Liver (tissue), 9 donors: Measurements from ENCODE around the gene MCM10. TPM values are rescaled to one million over a fixed set of nuclear protein-coding genes. Genes with fewer than 3 reads are reported as not detected.

Source experiments
- DNase-seq: peaks from one replicate; pipeline ENCODE4 v3.0.0-alpha.2; 2017; ENCODE audit warnings: low spot score
- H3K27ac ChIP-seq, 2 donors: one replicate each; pipeline ENCODE4 v1.7.0; 2013; ENCODE audit warnings: inconsistent platforms in 2 of 2, low read length in 2 of 2, control low read depth in 1 of 2, low read depth in 1 of 2, mild to moderate bottlenecking in 1 of 2
- H3K27me3 ChIP-seq, 4 donors: one replicate each; pipeline versions ENCODE4 v1.6.1 to v1.7.0; 2013; ENCODE audit warnings: low read length in 3 of 4, inconsistent platforms in 1 of 4, mild to moderate bottlenecking in 1 of 4, moderate library complexity in 1 of 4; ENCODE audit not compliant: control insufficient read depth in 4 of 4, insufficient read depth in 4 of 4
- H3K36me3 ChIP-seq, 4 donors: one replicate each; pipeline versions ENCODE4 v1.6.1 to v1.7.0; 2013; ENCODE audit warnings: low read length in 3 of 4, mild to moderate bottlenecking in 3 of 4, low read depth in 1 of 4, moderate library complexity in 1 of 4; ENCODE audit not compliant: control insufficient read depth in 4 of 4, insufficient read depth in 3 of 4
- H3K4me1 ChIP-seq, 4 donors: one replicate each; pipeline versions ENCODE4 v1.6.1 to v1.7.0; 2013; ENCODE audit warnings: low read length in 3 of 4, mild to moderate bottlenecking in 3 of 4, moderate library complexity in 1 of 4; ENCODE audit not compliant: control insufficient read depth in 4 of 4, insufficient read depth in 4 of 4
- H3K4me3 ChIP-seq, 3 donors: one replicate each; pipeline versions ENCODE4 v1.6.1 to v1.7.0; 2013; ENCODE audit warnings: low read length in 3 of 3, control low read depth in 1 of 3, low read depth in 1 of 3, mild to moderate bottlenecking in 1 of 3
- H3K9ac ChIP-seq, 2 donors: one replicate each; pipeline ENCODE4 v1.7.0; 2013; ENCODE audit warnings: low read length in 2 of 2, mild to moderate bottlenecking in 2 of 2, moderate library complexity in 2 of 2, control low read depth in 1 of 2, low read depth in 1 of 2
- H3K9me3 ChIP-seq, 4 donors: one replicate each; pipeline versions ENCODE4 v1.6.1 to v1.7.0; 2013; ENCODE audit warnings: low read length in 3 of 4; ENCODE audit not compliant: control insufficient read depth in 4 of 4
- EGR1 ChIP-seq, 2 donors: IDR thresholded peaks; 2 replicates each; pipeline ENCODE4 v1.6.1; 2016 to 2018; ENCODE audit warnings: antibody characterized with exemption in 2 of 2, low read depth in 2 of 2
- FOXA1 ChIP-seq: IDR thresholded peaks from 2 replicates; pipeline ENCODE4 v1.6.1; 2016; ENCODE audit warnings: antibody characterized with exemption
- GABPA ChIP-seq, 2 donors: IDR thresholded peaks in 1 of 2; conservative IDR thresholded peaks in 1 of 2; 2 replicates each; pipeline ENCODE4 v1.6.1; 2016; ENCODE audit warnings: antibody characterized with exemption in 2 of 2, mild to moderate bottlenecking in 1 of 2, moderate library complexity in 1 of 2
- HNF4A ChIP-seq, 2 donors: conservative IDR thresholded peaks; 2 replicates each; pipeline ENCODE4 v1.6.1; 2016; ENCODE audit warnings: antibody characterized with exemption in 2 of 2, mild to moderate bottlenecking in 2 of 2
- HNF4G ChIP-seq: IDR thresholded peaks from 2 replicates; pipeline ENCODE4 v1.6.1; 2016; ENCODE audit warnings: antibody characterized with exemption
- JUND ChIP-seq, 2 donors: IDR thresholded peaks; 2 replicates each; pipeline ENCODE4 v1.6.1; 2016; ENCODE audit warnings: antibody characterized with exemption in 2 of 2
- NR2F2 ChIP-seq: IDR thresholded peaks from 2 replicates; pipeline ENCODE4 v1.6.1; 2016; ENCODE audit warnings: antibody characterized with exemption
- RAD21 ChIP-seq, 2 donors: IDR thresholded peaks; 2 replicates each; pipeline ENCODE4 v1.6.1; 2016; ENCODE audit warnings: antibody characterized with exemption in 2 of 2, mild to moderate bottlenecking in 2 of 2
- REST ChIP-seq: IDR thresholded peaks from 2 replicates; pipeline ENCODE4 v1.6.1; 2016; ENCODE audit warnings: antibody characterized with exemption, mild to moderate bottlenecking
- RXRA ChIP-seq, 2 donors: IDR thresholded peaks; 2 replicates each; pipeline ENCODE4 v1.6.1; 2017 to 2018; ENCODE audit warnings: antibody characterized with exemption in 2 of 2, mild to moderate bottlenecking in 1 of 2
- SP1 ChIP-seq: IDR thresholded peaks from 2 replicates; pipeline ENCODE4 v1.6.1; 2018; ENCODE audit warnings: antibody characterized with exemption, mild to moderate bottlenecking
- TAF1 ChIP-seq: conservative IDR thresholded peaks from 2 replicates; pipeline ENCODE4 v1.6.1; 2016; ENCODE audit warnings: antibody characterized with exemption, mild to moderate bottlenecking
- YY1 ChIP-seq: IDR thresholded peaks from 2 replicates; pipeline ENCODE4 v1.6.1; 2016; ENCODE audit warnings: antibody characterized with exemption, mild to moderate bottlenecking
- ZBTB33 ChIP-seq: IDR thresholded peaks from 2 replicates; pipeline ENCODE4 v1.6.1; 2016; ENCODE audit warnings: antibody characterized with exemption
- WGBS: extraction: QIAGEN DNeasy Blood & Tissue Kit; methylation state at CpG from one replicate; pipeline ENCODE4 v1.1.7; 2013; 5-methylcytosine and 5-hydroxymethylcytosine counted together
- polyA plus RNA-seq, 2 donors: library from polyadenylated mRNA; stranded (reverse) in 1 of 2; unstranded in 1 of 2; fragments of 200-250 nt in 1 of 2; fragments of >200 nt in 1 of 2; fragmentation: Nextera tagmentation in 1 of 2; extraction: Ambion mirVana in 1 of 2; gene quantifications; one replicate each; pipeline versions ENCODE4 v1.2.1 to v1.2.3, GENCODE V29; 2013 to 2015
- total RNA-seq, 2 donors: library from RNA; depleted of rRNA; stranded (reverse); fragments of >200 nt; gene quantifications; one replicate each; pipeline ENCODE4 v1.2.3, GENCODE V29; 2014
- TF ChIP-seq, protein P1 (sequence below): IDR thresholded peaks from 2 replicates; pipeline ENCODE4 v1.6.1; 2016; ENCODE audit warnings: antibody characterized with exemption
- TF ChIP-seq, protein P2 (sequence below): IDR thresholded peaks from 2 replicates; pipeline ENCODE4 v1.6.1; 2016; ENCODE audit warnings: antibody characterized with exemption
- TF ChIP-seq, protein P3 (sequence below): fragments of 150-350 bp; IDR thresholded peaks from 2 replicates; pipeline ENCODE4 v1.5.1; 2017; ENCODE audit warnings: improper control_type of control experiment, low read depth, low read length; ENCODE audit not compliant: missing input control
- donor health status: healthy.
- donor health status: healthy.
- donor health status: healthy.
- donor health status: healthy.
- donor health status: healthy.

MCM10 gene
- total and polyA plus RNA-seq, 4 donors = under 0.01 to 10.0 (median 0.34) TPM

DNA sequence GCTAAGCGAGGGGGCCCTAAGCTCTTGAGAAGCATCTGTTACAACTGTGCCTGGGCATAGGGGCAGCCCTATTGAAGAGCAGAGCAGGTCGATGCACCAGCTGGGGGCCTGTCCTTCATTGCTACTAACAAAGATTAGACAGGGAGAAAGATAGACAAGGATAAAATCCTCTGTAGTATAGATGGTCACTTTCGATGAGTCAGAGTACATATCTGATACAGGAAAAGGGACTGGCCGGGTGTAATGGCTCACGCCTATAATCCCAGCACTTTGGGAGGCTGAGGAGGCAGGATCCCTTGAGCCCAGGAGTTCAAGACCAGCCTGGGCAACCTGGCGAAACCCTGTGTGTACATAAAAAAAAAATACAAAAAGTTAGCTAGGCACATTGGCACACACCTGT, 47.8 kb upstream of the MCM10 start:
- no peaks in the 10 kb centered on the region for H3K27me3 ChIP-seq
- no peak overlapping the region for H3K4me3 ChIP-seq
- no peak overlapping the region for H3K9ac ChIP-seq
- no peaks in the 10 kb centered on the region for H3K9me3 ChIP-seq
- WGBS = 89% methylated on average over 6 of the region's 6 CpGs
- DNase-seq = no peak
- TF ChIP-seq EGR1 (IDR thresholded peaks at IDR 0.05; ENCODE audit: low read depth in 2 of 2) (no peak), FOXA1 (no peak), GABPA (IDR thresholded peaks at IDR 0.05 in 1 of 2, conservative IDR thresholded peaks at IDR 0.05 in 1 of 2) (no peak), TAF1 (no peak)
- TF ChIP-seq, protein P1, sequence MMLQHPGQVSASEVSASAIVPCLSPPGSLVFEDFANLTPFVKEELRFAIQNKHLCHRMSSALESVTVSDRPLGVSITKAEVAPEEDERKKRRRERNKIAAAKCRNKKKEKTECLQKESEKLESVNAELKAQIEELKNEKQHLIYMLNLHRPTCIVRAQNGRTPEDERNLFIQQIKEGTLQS = no peak
- TF ChIP-seq, protein P2, sequence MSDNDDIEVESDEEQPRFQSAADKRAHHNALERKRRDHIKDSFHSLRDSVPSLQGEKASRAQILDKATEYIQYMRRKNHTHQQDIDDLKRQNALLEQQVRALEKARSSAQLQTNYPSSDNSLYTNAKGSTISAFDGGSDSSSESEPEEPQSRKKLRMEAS = no peak
- TF ChIP-seq, protein P3, sequence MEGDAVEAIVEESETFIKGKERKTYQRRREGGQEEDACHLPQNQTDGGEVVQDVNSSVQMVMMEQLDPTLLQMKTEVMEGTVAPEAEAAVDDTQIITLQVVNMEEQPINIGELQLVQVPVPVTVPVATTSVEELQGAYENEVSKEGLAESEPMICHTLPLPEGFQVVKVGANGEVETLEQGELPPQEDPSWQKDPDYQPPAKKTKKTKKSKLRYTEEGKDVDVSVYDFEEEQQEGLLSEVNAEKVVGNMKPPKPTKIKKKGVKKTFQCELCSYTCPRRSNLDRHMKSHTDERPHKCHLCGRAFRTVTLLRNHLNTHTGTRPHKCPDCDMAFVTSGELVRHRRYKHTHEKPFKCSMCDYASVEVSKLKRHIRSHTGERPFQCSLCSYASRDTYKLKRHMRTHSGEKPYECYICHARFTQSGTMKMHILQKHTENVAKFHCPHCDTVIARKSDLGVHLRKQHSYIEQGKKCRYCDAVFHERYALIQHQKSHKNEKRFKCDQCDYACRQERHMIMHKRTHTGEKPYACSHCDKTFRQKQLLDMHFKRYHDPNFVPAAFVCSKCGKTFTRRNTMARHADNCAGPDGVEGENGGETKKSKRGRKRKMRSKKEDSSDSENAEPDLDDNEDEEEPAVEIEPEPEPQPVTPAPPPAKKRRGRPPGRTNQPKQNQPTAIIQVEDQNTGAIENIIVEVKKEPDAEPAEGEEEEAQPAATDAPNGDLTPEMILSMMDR = no peak
- no peak overlapping the region for H3K27ac ChIP-seq
- peaks cover 12 to 44% (median 39%) of the 10 kb centered on the region in 4 donors for H3K36me3 ChIP-seq
- peaks cover 3 to 13% (median 7%) of the 10 kb centered on the region in 4 donors for H3K4me1 ChIP-seq

- Histone ChIP-seq H3K9ac (peak overlapping the region; percentile 16 to 61), H3K4me1 (peaks cover 3 to 16% (median 8%) of the 10 kb centered on the region in 4 donors), H3K4me3 (peak overlapping the region in 2 of 3 donors; percentile 19 to 28), H3K9me3 (no peaks in the 10 kb centered on the region), H3K36me3 (peaks cover 13 to 40% (median 35%) of the 10 kb centered on the region in 4 donors), H3K27me3 (no peaks in the 10 kb centered on the region), H3K27ac (peak overlapping the region; percentile 70 to 75)
- 17% methylated on average over 12 of the region's 12 CpGs for WGBS
- no peak for DNase-seq
- TF ChIP-seq, protein P2 = no peak
- TF ChIP-seq FOXA1 = no peak
- TF ChIP-seq HNF4A (conservative IDR thresholded peaks at IDR 0.05) = peak in 1 of 2 donors; percentile 18
- TF ChIP-seq, protein P1 = no peak
- TF ChIP-seq, protein P3 = no peak
- TF ChIP-seq RAD21 (IDR thresholded peaks at IDR 0.05) = no peak
- no peak for TF ChIP-seq ZBTB33
- TF ChIP-seq SP1 = peak; percentile 59
- peak in 1 of 2 donors; percentile 12 for TF ChIP-seq RXRA (IDR thresholded peaks at IDR 0.05)
- TF ChIP-seq NR2F2 = peak; percentile 55
- no peak for TF ChIP-seq REST
- TF ChIP-seq YY1 = no peak
- no peak for TF ChIP-seq TAF1
- TF ChIP-seq HNF4G = no peak
- TF ChIP-seq JUND (IDR thresholded peaks at IDR 0.05) = no peak
Measured at GRCh38 chr10:13115832-13116803, 45.2 kb upstream of the MCM10 start.
